GM19351 (cell line): Measurements from ENCODE around the gene SLC2A1.

Experiments used
- ATAC-seq: cut with Tn5 transposase; IDR thresholded peaks from one replicate; pipeline ENCODE4 v1.9.1; 2021; ENCODE audit warnings: mild to moderate bottlenecking, moderate library complexity; ENCODE audit not compliant: unreplicated experiment

SLC2A1 gene

DNA sequence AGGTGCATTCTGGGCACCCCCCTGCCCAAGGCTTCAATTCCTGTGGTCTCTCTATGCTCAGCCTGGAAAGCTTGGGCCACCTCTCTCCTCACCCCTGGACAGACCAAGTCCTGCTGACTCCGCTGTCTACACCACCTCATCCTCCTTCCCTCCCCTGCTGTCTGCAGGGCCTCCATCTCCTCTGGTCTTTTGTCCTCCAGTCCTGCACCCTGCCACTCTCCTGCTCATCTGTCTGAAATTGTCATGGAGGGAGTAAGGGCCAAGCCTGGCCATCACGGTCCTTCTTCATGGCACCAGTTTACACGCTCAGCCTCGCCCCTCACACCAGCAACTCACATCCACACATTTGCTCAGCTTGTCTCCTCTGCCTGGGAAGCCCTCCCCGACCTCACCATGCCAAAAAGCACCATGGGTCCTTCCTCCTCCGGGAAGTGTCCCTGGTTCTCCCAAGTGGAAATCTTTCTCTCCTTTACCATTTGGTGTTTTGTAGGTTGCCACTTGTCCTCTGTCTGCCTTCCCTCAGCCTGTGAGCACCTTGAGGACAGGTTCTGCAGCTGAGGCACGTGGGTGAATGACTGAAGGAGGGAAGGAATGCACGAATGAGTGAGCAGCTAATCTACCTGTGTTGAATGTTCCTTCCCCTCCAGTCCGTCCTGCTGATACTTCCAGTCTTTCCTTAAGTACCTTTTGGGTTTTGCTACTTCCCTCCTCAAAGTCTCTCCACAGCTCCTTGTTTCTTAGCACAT is 2.1 kb upstream of the SLC2A1 start:
- no peak for ATAC-seq

- no peak for ATAC-seq
These were observed 1.4 kb upstream of the SLC2A1 start for GRCh38 chr1:42960122-42960390.

GRCh38 chr1:42957880-42958487 is 684 bp downstream of the SLC2A1 start:
- ATAC-seq = peak; percentile 51

GRCh38 chr1:42957229-42957879 is 1.3 kb downstream of the SLC2A1 start:
- no peak for ATAC-seq

- no peak for ATAC-seq
These were observed 1.9 kb downstream of the SLC2A1 start for GRCh38 chr1:42956739-42957138.

DNA sequence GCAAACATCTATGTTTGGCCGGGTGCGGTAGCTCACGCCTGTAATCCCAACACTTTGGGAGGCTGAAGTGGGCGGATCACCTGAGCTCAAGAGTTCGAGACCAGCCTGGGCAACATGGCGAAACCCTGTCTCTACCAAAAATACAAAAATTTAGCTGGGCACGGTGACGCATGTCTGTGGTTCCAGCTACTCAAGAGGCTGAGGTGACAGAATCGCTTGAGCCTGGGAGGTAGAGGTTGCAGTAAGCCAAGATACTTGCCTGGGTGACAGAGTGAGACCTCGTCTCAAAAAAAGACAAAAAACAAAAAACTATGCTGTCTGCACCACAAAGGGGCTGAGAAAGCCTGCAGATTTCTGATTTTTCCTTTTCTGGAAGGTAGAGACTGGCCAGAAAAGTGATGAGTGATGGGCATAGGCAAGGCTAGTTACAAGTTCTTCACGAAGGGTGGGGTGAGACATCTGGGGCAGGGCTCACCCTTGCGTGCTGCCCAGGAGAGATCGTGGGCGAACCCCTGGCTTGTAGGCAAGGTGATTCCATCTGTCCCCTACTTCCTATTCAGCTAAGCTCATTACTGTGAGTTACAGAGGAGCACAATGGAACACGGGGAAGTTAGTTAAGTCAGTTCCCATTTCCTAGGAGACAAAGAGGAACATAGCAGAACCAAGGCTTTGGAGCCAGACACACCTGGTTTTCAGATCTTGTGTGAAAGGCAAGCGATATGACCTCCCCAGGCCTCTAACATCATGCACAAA is 3.2 kb downstream of the SLC2A1 start:
- ATAC-seq = no peak

GRCh38 chr1:42953182-42954180 is 5.2 kb downstream of the SLC2A1 start:
- no peak for ATAC-seq

DNA sequence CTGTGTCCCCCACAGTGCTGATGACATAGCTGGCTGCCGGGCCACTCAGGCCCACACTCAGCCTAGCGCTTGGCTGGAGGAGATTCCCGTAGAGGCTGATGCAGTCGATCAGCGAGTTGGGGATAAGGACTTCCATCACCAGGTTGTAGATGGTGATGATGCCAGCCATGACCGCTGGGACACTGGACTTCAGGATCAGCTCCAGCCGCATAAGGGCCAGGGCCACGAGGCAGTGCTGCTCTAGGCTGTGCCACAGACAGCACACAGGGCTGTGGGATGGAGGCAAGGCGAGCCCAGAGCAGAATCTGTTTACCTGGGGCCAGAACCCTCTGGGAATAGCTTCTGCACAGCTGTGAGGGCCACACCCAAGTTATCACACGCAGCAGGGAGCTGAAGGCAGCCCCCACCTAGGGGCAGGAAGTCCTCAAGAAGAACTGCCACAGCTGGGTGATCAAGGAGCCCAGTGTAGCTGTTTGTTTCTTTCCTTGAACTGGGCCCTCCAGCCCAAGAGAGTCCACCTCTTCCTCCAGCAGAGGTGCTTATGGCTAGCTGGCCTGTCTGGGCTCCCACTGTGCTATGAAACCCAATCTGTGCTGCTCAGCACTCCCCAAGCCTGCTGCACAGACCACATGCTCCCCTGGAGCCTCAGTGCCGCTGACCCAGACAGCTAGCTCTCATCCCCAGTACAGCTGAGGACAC is 6.2 kb downstream of the SLC2A1 start:
- peak; percentile 58 for ATAC-seq

- no peak for ATAC-seq
These were observed 7.1 kb downstream of the SLC2A1 start for GRCh38 chr1:42951588-42951987.

- no peak for ATAC-seq
These were observed 8.6 kb downstream of the SLC2A1 start for GRCh38 chr1:42950116-42950481.

- no peak for ATAC-seq
These were observed 9.2 kb downstream of the SLC2A1 start for GRCh38 chr1:42949312-42950115.

GRCh38 chr1:42947965-42948732 is 10.5 kb downstream of the SLC2A1 start:
- ATAC-seq = no peak

DNA sequence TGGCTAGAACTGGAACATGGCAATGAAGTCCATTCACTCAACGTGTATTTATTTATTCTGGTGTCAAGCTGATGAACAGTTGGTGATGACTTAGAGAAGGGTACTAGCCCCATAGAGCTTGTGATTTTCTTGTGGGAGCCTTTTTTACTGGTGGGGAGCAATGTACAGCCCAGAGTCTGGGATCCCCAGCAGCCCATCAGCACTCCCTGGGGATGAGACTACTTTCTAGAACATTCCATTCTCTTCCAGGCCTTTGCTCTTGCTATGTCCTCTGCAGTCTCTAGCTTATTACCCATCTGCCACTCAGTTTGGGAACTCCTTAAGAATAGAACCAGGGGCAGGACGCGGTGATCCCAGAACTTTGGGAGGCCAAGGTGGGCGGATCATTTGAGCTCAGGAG is 11.6 kb downstream of the SLC2A1 start:
- ATAC-seq = no peak

- ATAC-seq = no peak
These were observed 12.4 kb downstream of the SLC2A1 start for GRCh38 chr1:42946120-42946898.

DNA sequence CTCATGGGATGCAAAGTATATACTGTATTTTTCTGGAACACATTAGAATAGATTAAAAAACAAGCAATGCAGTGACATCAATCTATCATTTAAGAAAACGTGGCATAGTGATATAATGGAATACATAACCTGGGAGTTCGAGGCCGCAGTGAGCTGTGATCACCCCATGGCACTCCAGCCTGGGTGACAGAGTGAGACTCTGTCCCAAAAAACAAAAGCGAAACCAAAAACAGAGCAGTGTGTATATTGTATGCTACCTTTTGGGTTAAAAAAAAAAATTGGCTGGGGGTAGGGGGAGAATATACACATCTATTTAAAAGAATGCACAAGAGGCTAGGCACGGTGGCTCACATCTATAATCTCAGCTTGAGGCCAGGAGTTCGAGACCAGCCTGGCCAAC is 13.5 kb downstream of the SLC2A1 start:
- ATAC-seq = no peak

GRCh38 chr1:42944246-42944928 is 14.3 kb downstream of the SLC2A1 start:
- no peak for ATAC-seq

DNA sequence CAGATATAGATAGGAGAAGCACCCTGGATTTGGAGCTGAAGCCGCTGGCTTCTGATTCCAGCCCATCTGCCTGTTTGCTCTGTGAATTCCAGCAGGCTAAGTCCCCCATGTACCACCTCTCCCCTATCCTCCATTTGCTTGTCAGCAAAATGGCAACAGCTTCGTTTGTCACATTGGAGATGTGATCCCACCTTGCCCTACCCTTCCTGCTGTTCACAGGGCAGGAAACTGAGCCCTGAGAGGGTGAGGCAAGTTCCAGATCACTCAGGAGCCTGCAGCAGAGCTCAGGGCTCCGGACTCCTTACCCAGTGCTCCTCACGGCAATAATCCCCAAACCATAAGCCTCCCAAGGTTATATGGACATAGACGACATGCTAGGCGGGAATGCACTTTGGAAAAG is 14.9 kb downstream of the SLC2A1 start:
- no peak for ATAC-seq
